ENCODE results near the gene ATG9B.

DNA sequence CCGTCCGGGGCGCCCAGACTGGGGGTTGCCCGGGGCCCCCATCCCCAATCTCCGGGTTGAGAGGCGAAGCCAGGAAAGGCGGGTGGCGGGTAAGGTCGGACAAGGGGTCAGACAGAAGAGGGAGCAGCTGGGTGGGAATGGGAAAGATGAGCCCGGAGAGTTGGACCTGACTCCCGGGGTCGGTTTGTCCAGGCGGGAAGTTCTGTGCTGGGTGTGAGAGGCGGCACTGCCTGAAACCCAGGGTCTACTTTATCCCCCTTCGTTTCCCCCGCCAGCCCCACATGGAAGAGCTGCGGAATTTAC lies 35.8 kb upstream of the ATG9B start:
- TF ChIP-seq POLR2A (IDR thresholded peaks at IDR 0.05) (no peak), POLR2AphosphoS5 (IDR thresholded peaks at IDR 0.05) (no peak)
- TF ChIP-seq, protein P1, sequence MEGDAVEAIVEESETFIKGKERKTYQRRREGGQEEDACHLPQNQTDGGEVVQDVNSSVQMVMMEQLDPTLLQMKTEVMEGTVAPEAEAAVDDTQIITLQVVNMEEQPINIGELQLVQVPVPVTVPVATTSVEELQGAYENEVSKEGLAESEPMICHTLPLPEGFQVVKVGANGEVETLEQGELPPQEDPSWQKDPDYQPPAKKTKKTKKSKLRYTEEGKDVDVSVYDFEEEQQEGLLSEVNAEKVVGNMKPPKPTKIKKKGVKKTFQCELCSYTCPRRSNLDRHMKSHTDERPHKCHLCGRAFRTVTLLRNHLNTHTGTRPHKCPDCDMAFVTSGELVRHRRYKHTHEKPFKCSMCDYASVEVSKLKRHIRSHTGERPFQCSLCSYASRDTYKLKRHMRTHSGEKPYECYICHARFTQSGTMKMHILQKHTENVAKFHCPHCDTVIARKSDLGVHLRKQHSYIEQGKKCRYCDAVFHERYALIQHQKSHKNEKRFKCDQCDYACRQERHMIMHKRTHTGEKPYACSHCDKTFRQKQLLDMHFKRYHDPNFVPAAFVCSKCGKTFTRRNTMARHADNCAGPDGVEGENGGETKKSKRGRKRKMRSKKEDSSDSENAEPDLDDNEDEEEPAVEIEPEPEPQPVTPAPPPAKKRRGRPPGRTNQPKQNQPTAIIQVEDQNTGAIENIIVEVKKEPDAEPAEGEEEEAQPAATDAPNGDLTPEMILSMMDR (IDR thresholded peaks at IDR 0.05 in 8 of 11, conservative IDR thresholded peaks at IDR 0.05 in 3 of 11): peak in 1 of 11 experiments; percentile 8
